ENCODE results near the gene OSBPL6. TPM values are rescaled to one million over a fixed set of nuclear protein-coding genes. Genes with fewer than 3 reads are reported as not detected.

Gene OSBPL6
- polyA plus RNA-seq, 1 donor (not counting 4 experiments of a cell fraction or from before 2014, with no cell fraction given) = 11.6 TPM

- Histone ChIP-seq H3K9me3 (ENCODE audit: control insufficient read depth, low read depth, low read length) (no peaks in the 10 kb centered on the region), H3K4me1 (ENCODE audit: control insufficient read depth, extremely low read depth, insufficient read depth, low read length) (peaks cover 2% of the 10 kb centered on the region), H3K4me2 (ENCODE audit: control insufficient read depth, extremely low read depth, insufficient read depth, low read depth, low read length) (no peak overlapping the region), H3K36me3 (ENCODE audit: control insufficient read depth in 2 of 2, extremely low read depth in 1 of 2, insufficient read depth in 2 of 2, low read length in 2 of 2) (no peaks in the 10 kb centered on the region), H3K27me3 (ENCODE audit: control insufficient read depth, extremely low read depth, insufficient read depth, low read length) (no peaks in the 10 kb centered on the region), H3K4me3 (ENCODE audit: control insufficient read depth in 2 of 3, extremely low read depth in 1 of 3, insufficient read depth in 2 of 3, low read depth in 1 of 3, low read length in 3 of 3) (no peak overlapping the region), H3K9ac (ENCODE audit: control insufficient read depth, extremely low read depth, insufficient read depth, low read length) (no peak overlapping the region), H3K79me2 (ENCODE audit: control insufficient read depth, insufficient read depth, low read length) (no peaks in the 10 kb centered on the region), H3K9me1 (ENCODE audit: control insufficient read depth, extremely low read depth, insufficient read depth, low read length) (no peaks in the 10 kb centered on the region), H3K27ac (ENCODE audit: control insufficient read depth, insufficient read depth, low read length) (no peak overlapping the region), H4K20me1 (ENCODE audit: control insufficient read depth, extremely low read depth, insufficient read depth, low read length) (no peaks in the 10 kb centered on the region), H2AFZ (ENCODE audit: control insufficient read depth, low read length) (no peak overlapping the region)
- FAIRE-seq (peak; percentile 23), DNase-seq (ENCODE audit: low read depth, low spot score) (no peak)
- no peak for TF ChIP-seq EZH2 (IDR thresholded peaks at IDR 0.05; ENCODE audit: low read length)
- no peak for TF ChIP-seq CTCF (optimal IDR thresholded peaks at IDR 0.05 in 1 of 3, IDR thresholded peaks at IDR 0.05 in 1 of 3, conservative IDR thresholded peaks at IDR 0.05 in 1 of 3; ENCODE audit: extremely low read depth in 1 of 3, insufficient read depth in 2 of 3, low read length in 3 of 3)
- dilution Hi-C loops (cut with MboI; ENCODE audit: extremely low pct_ligation_motif_present, low sequenced_read_pairs) = no loop called here
Measured at GRCh38 chr2:178159966-178160365, 34.3 kb upstream of the OSBPL6 start.

GRCh38 chr2:178160601-178161000 lies 33.7 kb upstream of the OSBPL6 start:
- H2AFZ ChIP-seq (ENCODE audit: control insufficient read depth, low read length) = no peak overlapping the region
- FAIRE-seq = no peak
- TF ChIP-seq EZH2 (IDR thresholded peaks at IDR 0.05; ENCODE audit: low read length) (no peak), CTCF (optimal IDR thresholded peaks at IDR 0.05 in 1 of 3, IDR thresholded peaks at IDR 0.05 in 1 of 3, conservative IDR thresholded peaks at IDR 0.05 in 1 of 3; ENCODE audit: extremely low read depth in 1 of 3, insufficient read depth in 2 of 3, low read length in 3 of 3) (no peak)
- H3K9ac ChIP-seq (ENCODE audit: control insufficient read depth, extremely low read depth, insufficient read depth, low read length) = no peak overlapping the region
- no peak for DNase-seq (ENCODE audit: low read depth, low spot score)
- no peak overlapping the region for H3K27ac ChIP-seq (ENCODE audit: control insufficient read depth, insufficient read depth, low read length)
- no peaks in the 10 kb centered on the region for H3K9me3 ChIP-seq (ENCODE audit: control insufficient read depth, low read depth, low read length)
- peaks cover 2% of the 10 kb centered on the region for H3K4me1 ChIP-seq (ENCODE audit: control insufficient read depth, extremely low read depth, insufficient read depth, low read length)
- H3K27me3 ChIP-seq (ENCODE audit: control insufficient read depth, extremely low read depth, insufficient read depth, low read length) = no peaks in the 10 kb centered on the region
- H3K79me2 ChIP-seq (ENCODE audit: control insufficient read depth, insufficient read depth, low read length) = no peaks in the 10 kb centered on the region
- no peak overlapping the region for H3K4me3 ChIP-seq (ENCODE audit: control insufficient read depth in 2 of 3, extremely low read depth in 1 of 3, insufficient read depth in 2 of 3, low read depth in 1 of 3, low read length in 3 of 3)
- no peaks in the 10 kb centered on the region for H3K36me3 ChIP-seq (ENCODE audit: control insufficient read depth in 2 of 2, extremely low read depth in 1 of 2, insufficient read depth in 2 of 2, low read length in 2 of 2)
- no peak overlapping the region for H3K4me2 ChIP-seq (ENCODE audit: control insufficient read depth, extremely low read depth, insufficient read depth, low read depth, low read length)
- dilution Hi-C loops (cut with MboI; ENCODE audit: extremely low pct_ligation_motif_present, low sequenced_read_pairs) = no loop called here
- H4K20me1 ChIP-seq (ENCODE audit: control insufficient read depth, extremely low read depth, insufficient read depth, low read length) = no peaks in the 10 kb centered on the region
- no peaks in the 10 kb centered on the region for H3K9me1 ChIP-seq (ENCODE audit: control insufficient read depth, extremely low read depth, insufficient read depth, low read length)

Data from keratinocyte (primary cell).